Activated CD8-positive, alpha-beta memory T cell treated with anti-CD3 and anti-CD28 coated beads, Interleukin-2, amount 50 U/mL, for 4 hours (primary cell): ENCODE measurements around the gene UBE2J2.

Experiments
- DNase-seq: peaks from one replicate; pipeline ENCODE4 v3.0.0-alpha.2; 2020

UBE2J2 gene

GRCh38 chr1:1309251-1310108 lies 35.8 kb upstream of the UBE2J2 start:
- no peak for DNase-seq

GRCh38 chr1:1308756-1309250 lies 35.1 kb upstream of the UBE2J2 start:
- DNase-seq, result no peak

- DNase-seq, result peak; percentile 87
Observed at GRCh38 chr1:1307923-1308755, 34.5 kb upstream of the UBE2J2 start, which contains the start of the genes ACAP3 and PUSL1. TSS of gene ACAP3 (minus strand) at chr1:1307930. CDS start at chr1:1307815, 115 bp downstream. TSS of gene PUSL1 (plus strand) at chr1:1308597. CDS start at chr1:1308644, 47 bp downstream.

GRCh38 chr1:1307261-1307922 lies 33.7 kb upstream of the UBE2J2 start:
- peak; percentile 37 for DNase-seq

- DNase-seq, result no peak
Observed at GRCh38 chr1:1306661-1307260, 33.1 kb upstream of the UBE2J2 start.

GRCh38 chr1:1306070-1306660 lies 32.5 kb upstream of the UBE2J2 start:
- DNase-seq, result no peak

- peak; percentile 84 for DNase-seq
Observed at GRCh38 chr1:1305300-1306069, 31.8 kb upstream of the UBE2J2 start.

GRCh38 chr1:1304331-1305299 lies 31.0 kb upstream of the UBE2J2 start:
- no peak for DNase-seq

GRCh38 chr1:1303736-1304135 lies 30.1 kb upstream of the UBE2J2 start:
- no peak for DNase-seq

GRCh38 chr1:1302951-1303509 lies 29.4 kb upstream of the UBE2J2 start:
- DNase-seq, result no peak

GRCh38 chr1:1302006-1302430 lies 28.4 kb upstream of the UBE2J2 start:
- DNase-seq, result no peak

GRCh38 chr1:1300352-1300739 lies 26.7 kb upstream of the UBE2J2 start:
- DNase-seq, result no peak

- DNase-seq, result no peak
Observed at GRCh38 chr1:1299686-1300351, 26.2 kb upstream of the UBE2J2 start.

- DNase-seq, result no peak
Observed at GRCh38 chr1:1298861-1299685, 25.4 kb upstream of the UBE2J2 start.

- no peak for DNase-seq
Observed at GRCh38 chr1:1297802-1298424, 24.3 kb upstream of the UBE2J2 start.

GRCh38 chr1:1296070-1297061 lies 22.7 kb upstream of the UBE2J2 start:
- no peak for DNase-seq
